EH (cell line): ENCODE data around the gene CD79A.
"Not testable (repeated sequence)": the region's sequence is repeated elsewhere in the genome, so short reads cannot be mapped to it uniquely, and the experiment has no call there.

Experiments used
- DNase-seq: peaks from one replicate; pipeline ENCODE4 v3.0.0-alpha.2; 2015; ENCODE audit warnings: low read depth

CD79A gene

DNA sequence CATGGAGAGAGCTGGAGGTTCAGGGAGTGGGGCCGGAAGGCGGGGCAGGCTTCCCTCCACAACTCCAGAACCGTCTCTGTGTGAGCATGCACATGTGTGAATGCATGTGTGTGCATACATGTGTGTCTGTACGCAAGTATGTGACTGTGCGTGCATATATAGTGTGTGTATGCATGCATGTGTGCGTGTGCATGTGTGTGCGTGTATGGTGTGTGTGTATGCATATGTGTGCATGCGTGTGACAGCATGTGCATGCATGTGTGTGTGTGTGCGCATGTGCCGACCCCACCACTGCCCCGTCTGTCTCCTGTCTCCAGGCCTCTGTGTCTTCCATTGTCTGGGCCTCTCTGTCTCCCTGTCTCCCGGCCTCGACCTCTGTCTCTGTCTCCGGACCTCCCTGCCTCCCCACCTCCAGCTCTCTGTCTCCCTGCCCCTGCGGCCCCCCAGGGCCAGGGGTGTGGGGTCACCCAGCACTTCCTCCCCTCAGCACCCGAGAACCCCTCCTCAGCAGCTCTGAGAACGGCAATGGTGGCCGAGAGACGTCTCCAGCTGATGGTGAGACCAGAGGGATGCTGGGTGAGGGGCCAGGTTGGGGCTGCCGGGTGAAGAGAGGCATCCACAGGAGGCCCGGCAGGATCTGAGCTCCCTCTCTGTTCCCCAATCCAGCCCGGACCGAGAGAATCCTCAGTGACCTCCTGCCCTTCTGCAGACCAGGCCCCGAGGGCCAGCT lies 28.4 kb downstream of the CD79A start:
- DNase-seq = no peak

DNA sequence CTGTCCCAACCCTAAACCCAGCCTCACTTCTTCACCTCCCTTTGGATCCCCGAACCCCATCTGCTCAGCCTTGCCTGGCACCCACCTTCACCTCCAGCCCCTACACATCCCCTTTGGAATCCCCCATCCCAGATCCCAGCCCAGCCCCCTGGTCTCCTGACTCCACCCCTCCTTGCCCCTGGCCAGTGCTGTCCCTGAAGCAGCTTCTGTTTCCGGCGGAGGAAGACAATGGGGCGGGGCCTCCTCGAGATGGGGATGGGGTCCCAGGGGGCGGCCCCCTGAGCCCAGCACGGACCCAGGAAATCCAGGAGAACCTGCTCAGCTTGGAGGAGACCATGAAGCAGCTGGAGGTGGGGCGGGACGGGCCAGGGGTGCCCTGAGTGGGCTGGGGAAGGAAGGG lies 29.2 kb downstream of the CD79A start:
- no peak for DNase-seq

DNA sequence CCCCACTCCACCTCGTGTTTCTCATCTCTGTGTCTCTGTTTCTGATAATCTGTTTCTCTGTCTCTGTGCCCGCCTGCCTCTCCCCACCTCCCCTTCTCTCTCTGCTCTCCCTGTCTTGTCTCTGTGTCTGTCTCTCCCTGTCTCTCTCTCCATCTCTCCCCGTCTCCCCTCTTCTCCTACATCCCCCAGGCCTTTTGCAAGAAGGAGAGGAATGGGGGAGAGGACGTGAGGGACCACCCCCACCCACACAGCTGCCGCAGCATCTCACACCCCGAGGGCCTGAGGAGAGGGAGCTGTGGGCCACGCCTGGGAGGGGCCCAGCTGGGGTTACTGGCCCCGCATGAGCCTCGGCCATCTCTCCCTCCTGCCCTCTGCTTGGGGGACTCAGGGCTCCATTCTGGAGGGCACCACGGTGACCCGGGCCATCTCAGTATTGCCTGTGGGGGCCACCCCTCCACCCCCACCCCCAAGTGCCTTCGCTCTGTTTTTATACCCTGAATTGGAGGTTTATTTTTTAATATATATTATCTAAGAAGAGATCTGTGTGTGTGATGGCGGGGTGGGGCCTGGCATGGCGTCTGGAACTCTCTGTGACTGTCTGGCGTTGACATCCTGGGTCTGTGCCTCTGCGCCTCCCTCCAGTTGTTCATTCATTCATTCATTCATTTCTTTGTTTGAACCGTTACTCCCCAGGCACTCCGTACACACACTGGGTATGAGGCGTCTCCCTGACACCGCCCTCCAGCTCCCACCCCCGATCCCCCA lies 30.0 kb downstream of the CD79A start:
- no peak for DNase-seq

GRCh38 chr19:41907994-41908615 lies 31.0 kb downstream of the CD79A start:
- DNase-seq = no peak

DNA sequence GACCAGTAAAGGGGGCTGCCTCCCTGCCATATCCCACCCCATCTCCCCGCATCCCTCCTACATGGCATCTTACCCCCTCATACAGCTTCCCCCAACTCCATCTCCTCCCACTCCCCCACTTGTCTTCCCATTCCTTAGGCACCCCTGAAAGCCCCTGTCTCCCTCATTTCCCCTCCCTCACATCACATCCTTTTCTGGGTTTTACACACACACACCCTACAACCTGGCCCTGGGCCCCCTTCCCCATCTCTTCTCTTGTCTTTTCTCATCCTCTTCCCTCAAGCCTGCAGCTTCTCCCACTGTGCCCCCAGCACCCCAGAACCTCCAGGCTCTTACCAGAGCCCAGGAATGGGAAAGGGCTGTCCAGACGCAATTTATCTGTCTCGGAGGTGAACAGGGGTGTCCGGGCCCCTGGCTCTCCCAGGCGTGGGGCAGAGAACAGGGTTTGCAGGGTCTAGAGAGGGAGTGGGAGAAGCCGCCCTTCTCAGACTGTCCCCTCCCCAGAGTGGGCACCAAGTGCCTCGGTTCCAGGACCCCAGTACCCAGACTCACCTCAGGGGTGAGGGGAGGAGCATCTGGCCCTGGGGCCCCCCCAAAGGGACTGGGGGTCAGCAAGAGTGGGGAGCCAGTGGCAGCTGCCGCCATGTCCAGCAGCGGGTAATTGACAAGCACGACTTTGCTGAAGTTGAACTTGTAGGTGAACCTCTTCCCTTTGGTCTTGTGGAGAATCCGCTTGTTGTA lies 31.8 kb downstream of the CD79A start:
- DNase-seq = no peak

- no peak for DNase-seq
Observed at GRCh38 chr19:41909706-41910105, 32.6 kb downstream of the CD79A start.

- no peak for DNase-seq
Observed at GRCh38 chr19:41910240-41910991, 33.3 kb downstream of the CD79A start.

- DNase-seq = no peak
Observed at GRCh38 chr19:41910992-41911888, 34.2 kb downstream of the CD79A start.

- DNase-seq = no peak
Observed at GRCh38 chr19:41911889-41912731, 35.0 kb downstream of the CD79A start.

DNA sequence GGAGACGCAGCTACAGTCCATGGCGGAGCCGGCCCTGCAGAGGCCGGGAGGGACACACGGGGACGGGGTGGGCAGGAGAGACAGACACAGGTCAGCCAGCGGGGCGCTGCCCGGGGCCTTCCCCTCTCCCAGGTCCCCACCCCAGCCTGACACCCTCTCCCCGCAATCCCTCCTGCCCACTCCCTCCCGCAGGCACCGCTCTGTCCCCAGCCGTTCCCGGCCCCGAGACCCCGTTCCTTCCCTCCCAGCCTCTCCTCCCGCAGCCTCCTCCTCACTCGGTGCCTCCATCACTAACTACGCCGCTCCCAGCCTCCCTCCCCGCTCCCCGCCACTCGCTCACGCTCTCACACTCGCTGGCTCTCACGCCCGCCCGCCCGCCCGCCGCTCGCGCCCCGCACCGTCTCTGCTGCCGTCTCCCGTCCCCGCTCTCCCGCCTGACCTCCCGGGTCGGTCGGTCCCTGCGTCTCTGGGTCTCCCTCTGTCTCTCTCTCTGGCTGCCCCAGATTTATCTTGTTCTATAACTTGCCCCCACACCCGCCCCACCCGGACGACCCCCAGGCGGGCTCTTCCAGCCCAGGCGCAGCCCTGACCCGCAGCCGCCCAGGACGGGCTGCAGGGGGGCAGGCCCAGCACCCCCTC lies 35.9 kb downstream of the CD79A start:
- DNase-seq = no peak

GRCh38 chr19:41913538-41914423 lies 36.7 kb downstream of the CD79A start:
- no peak for DNase-seq

GRCh38 chr19:41914424-41914834 lies 37.4 kb downstream of the CD79A start:
- DNase-seq = not testable (repeated sequence)

- DNase-seq = no peak
Observed at GRCh38 chr19:41915021-41915775, 38.1 kb downstream of the CD79A start.

- no peak for DNase-seq
Observed at GRCh38 chr19:41915776-41916414, 38.8 kb downstream of the CD79A start.

GRCh38 chr19:41917676-41918075 lies 40.6 kb downstream of the CD79A start:
- DNase-seq = no peak

DNA sequence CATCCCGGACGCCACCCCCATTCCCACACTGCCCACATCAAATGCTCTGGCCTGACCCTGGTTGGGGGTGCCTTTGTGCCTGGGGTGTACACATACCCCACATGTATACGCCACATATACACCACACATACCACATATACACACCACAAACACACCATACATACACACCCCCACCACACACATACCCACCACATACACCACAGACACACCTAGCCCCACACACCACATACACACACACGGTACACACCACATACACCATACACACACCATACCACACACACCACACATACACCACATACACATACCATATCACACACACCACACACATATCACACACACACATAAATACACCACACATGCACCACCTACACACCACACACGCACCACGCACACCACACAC lies 41.0 kb downstream of the CD79A start:
- DNase-seq = no peak
